HG03280 (cell line): ENCODE measurements around the gene PLXNC1.
A peak's percentile ranks its signal among the peaks of the same experiment; 100 is the strongest.

ENCODE experiments used
- ATAC-seq: cut with Tn5 transposase; IDR thresholded peaks from one replicate; pipeline ENCODE4 v1.9.1; 2021; ENCODE audit warnings: mild to moderate bottlenecking, moderate library complexity; ENCODE audit not compliant: unreplicated experiment

Gene PLXNC1

DNA sequence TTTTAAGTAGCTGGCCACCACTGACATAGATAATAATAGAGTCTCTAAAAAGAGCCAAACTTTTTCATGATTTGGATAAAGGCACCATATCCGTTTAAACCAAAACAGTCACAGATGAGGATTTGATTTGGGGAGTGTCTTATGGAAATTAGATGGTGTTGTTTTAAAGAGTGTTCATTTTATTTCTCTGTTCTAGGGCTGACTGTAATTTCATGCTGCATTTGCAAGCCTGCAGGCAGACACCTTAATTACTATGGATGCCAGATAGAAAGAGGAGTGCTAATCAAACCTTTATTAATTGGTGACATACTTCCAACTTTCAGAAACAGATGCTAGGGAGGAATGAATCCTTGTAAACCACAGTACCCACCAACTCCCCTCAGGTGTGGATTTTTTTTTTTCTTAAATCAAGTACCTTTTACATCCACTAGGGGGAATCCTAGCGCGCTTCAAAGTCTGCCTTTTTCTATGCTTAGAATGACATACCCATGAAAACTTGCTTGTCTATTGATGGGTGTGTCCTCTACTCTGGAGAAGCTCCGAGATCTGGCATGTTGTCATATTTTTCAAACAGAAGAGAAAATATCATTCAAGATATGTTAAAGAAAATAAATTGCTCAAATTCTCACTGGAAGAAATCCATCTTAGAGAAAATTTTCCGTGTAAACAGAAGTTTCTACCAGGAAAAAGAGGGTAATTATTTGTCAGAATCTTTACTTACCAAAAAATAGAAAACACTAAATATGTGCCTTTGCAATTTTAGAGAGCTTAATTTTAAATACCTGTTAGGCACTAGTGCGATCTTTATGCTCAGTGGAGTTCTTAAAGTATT, 14.2 kb upstream of the PLXNC1 start:
- ATAC-seq = peak; percentile 68

GRCh38 chr12:94135896-94136295, 12.5 kb upstream of the PLXNC1 start:
- no peak for ATAC-seq

DNA sequence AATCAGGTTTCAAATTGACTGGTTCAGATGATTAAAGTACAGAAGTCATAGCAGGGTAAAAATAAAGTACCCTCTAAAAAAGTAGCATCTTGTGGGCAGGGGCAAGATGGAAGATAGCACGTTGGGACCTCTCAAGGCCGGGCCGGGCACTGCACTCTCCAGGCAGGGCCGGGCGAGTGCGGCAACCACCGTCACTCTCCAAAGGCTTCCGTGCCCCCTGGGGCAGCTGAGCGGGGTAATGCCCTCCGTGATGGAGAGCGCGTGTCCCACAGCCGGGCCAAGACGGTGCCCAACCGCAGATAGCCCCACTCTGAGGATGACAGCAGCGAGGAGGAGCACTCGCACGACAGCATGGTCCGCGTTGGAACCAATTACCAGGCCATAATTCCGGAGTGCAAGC, 8.6 kb upstream of the PLXNC1 start:
- no peak for ATAC-seq

DNA sequence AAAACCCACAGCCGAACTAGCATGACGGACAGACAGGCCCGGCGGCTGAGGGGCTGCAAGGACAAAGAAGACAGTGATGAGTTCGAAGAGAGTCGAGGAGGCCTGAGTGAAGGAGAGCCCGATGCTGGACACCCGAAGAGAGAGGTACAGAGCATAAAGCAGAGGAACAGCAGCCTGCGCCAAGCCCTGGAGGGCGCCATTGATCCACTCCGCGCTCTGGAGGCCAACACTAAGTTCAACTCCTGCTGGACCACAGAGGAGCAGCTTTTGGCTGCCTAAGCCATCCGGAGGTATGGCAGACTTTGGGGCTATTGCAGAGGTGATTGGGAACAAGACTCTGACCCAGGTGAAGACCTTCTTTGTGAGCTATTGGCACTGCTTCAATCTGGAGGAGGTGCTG, 7.8 kb upstream of the PLXNC1 start:
- no peak for ATAC-seq

DNA sequence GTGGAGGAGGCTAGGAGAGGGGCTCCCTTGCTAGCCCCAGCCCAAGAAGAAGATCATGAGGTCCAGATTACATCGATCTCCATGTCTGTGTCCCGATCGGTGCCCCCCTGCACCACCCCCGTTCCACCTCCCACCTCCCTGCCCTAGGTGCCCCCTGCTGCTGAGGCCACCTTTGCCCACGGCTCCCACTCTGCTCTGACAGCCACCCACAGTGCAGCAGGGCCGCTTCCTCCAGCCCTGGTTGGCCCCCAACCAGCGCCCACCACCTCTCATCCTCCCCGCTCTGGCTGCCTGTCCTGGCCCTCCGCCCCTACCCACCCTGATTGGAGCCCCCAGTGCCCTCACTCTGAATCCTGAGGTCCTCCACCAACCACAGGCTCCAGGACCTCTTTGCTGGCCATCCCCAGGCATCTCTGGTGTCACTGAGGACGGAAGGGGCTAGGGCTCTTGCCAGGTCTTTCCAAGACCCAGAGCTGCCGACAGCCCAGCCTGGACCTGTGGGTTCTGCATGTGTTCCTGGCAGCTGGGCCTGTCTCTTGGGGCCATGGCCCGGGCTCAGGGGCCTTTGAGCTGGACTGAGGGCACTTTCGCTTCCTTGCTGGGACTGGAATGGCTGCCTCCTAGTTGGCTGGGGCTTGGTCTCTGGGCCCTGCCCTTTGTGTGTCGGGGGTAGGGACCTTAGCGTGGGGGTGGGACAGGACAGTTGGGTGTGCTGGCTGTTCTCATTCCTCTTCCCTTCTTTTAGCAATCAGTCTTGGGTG, 7.2 kb upstream of the PLXNC1 start:
- no peak for ATAC-seq

- no peak for ATAC-seq
Observed at GRCh38 chr12:94141892-94142291, 6.5 kb upstream of the PLXNC1 start.

GRCh38 chr12:94143438-94143837, 4.9 kb upstream of the PLXNC1 start:
- ATAC-seq = no peak

DNA sequence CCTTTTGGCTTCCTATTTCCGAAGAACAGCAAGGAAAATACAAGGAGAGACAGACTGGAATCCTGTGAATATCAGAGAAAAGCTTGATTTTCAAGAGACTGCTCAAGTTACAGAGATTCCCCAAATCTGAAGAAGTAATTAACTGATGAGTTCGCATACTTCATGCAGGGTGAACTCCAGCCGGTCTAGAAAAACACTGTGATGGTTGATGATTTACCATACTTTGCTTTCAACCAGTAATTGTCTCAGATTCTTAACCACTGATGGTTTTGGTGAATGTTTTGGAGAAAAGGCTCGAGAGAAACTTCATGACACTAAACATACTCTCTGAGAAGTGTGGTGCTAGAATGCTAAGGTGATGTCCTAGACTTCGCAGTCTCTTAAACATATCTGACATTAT, 4.4 kb upstream of the PLXNC1 start:
- no peak for ATAC-seq

DNA sequence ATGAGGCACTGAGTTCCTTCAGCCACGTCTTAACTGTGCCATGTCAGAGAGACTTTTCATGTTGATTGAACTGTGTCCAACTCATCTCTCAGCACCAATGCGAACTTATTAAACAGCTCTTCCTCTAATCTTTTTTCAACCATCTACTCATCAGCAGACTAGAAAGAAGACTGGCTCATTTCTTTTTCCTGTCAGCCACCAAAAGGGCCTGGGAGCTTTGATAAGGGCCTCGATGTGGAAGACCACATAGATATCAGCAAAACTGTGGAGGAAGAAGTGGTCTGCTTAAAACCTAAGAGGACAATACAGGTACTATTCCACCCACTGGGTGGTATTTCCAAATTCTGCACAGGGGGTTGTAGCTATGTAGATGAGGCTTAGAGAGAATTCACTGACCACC, 3.6 kb upstream of the PLXNC1 start:
- ATAC-seq = no peak

DNA sequence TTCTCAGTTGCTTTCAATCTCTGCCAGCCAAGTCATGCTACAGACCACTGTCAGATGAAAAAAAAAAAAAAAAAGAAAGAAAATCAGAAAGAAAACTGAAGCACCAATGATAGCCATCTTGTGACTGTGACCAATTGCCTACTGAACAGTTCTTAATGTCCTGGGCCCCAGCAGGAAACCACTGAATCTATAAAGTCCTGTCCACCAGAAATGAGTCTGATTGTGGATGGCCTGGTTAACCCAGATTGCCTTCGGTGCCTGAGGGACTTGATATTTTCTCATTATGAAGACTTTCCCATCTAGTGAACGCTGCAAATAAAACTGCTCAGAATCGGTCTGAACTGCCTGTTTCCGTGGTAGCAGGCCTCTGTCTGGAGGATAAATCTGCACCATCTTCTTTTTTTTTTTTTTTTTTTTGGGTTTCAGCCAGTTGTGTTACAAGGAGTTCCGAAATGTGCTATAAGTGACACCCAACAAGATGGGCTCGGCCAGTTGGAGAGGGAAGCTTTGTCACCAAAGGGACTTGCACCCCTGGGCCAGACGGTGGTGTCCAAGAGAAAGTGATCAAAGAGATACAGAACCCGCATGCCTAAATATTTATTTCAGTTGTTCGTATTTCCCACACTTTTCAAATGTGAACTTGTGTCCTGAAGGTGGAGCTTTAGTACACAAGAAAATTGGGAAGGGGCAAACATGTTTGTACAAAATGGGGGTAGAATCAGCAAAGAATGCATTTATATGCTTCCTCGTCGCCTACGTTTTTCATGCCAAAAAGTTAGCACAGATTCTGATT, 3.0 kb upstream of the PLXNC1 start:
- no peak for ATAC-seq

DNA sequence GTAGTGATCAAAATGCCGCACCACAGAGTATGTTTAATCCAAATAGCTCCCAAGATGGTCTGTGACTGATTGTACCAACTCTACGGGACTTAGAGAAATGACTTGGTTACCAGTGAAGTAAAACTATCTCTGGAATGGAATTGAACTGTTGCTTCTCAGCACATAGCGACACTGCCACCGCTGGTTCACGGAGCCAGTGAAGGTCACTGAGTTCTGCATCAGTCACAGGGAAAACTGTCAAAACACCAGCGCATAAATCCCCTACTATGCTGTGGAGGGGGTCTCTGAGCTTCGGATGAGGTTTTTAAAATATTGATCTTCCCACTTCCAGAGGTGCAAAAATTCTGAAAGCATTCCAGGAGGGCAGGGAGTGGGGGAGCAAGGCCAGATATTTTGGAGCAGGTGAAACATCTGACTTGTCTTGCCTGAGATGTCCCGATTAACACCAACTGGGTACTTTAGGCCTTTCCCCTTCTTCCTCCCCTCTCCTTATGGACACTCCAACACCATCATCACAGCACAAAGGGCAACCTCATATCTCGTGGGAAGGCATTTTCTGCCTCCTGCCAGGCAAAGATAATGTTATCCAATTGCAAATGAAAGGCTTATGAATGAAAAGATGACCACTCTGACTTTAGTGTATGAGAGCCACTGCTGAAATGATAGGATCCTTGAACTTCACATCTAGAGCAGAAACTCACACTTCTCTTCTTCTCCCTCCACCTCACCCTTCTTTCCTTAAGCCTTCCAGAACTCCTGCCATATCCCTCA, 2.0 kb upstream of the PLXNC1 start:
- ATAC-seq = no peak

DNA sequence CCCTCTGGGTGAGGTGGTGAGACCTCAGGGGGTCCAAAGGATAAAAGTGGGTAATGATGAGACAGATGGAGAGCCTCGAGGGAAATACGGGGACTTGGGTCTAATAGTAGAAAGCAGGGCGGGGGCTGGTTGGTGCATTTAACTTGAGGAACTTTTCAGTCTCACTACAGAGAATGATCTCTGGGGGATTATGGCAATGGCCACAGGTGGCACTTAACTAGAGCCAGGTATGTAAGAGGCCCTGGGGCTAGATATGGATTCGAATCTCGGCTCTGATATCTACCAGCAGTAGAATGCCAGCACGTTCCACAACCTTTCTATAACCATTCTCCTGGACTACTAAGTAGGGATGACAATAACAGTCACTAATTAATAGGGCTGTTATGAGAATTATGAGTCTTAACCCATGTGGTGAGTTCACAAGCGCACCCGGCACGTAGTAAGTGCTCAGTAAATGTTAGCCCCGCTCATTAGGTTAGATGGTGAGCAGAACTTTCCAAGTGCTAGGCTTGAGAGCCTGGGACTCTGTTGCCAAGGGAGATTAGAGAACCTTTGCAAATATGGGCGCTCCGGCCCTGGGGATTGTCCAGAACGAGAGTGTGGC, 888 bp upstream of the PLXNC1 start:
- ATAC-seq = no peak

DNA sequence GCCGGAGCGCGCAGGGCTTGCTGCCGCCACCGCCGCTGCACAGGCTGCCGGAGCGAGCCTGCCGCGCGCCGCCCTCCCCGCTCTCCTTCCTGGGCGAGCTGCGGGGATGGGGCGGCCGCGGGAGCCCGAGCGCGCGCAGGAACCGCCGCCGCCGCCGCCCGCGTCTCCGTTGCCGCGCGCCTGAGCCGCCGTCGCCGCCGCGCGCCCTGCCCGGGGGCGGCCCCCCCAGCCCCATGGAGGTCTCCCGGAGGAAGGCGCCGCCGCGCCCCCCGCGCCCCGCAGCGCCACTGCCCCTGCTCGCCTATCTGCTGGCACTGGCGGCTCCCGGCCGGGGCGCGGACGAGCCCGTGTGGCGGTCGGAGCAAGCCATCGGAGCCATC, 352 bp downstream of the PLXNC1 start:
- ATAC-seq = peak; percentile 19

- ATAC-seq = peak; percentile 25
Observed at GRCh38 chr12:94149119-94149780, 873 bp downstream of the PLXNC1 start.

- ATAC-seq = peak; percentile 5
Observed at GRCh38 chr12:94149781-94150239, 1.4 kb downstream of the PLXNC1 start.

GRCh38 chr12:94150240-94151121, 2.1 kb downstream of the PLXNC1 start:
- ATAC-seq = no peak

- ATAC-seq = no peak
Observed at GRCh38 chr12:94151582-94151981, 3.2 kb downstream of the PLXNC1 start.

- ATAC-seq = no peak
Observed at GRCh38 chr12:94152292-94153078, 4.1 kb downstream of the PLXNC1 start.
